HFF-Myc (cell line): ENCODE data around the gene PPIF.

Source experiments
- DNase-seq: peaks from one replicate; pipeline ENCODE4 v3.0.0-alpha.2; 2011; ENCODE audit warnings: low read depth; ENCODE audit errors: extremely low read depth
- H3K4me3 ChIP-seq: replicated peaks from 2 replicates; pipeline ENCODE4 v1.5.1; 2011; ENCODE audit warnings: low read depth, mild to moderate bottlenecking, control low read depth, low read length
- CTCF ChIP-seq: IDR thresholded peaks from 2 replicates; pipeline ENCODE4 v1.5.1; 2012; ENCODE audit warnings: mild to moderate bottlenecking, low read depth, low read length, control low read depth; ENCODE audit errors: missing control alignments

The PPIF gene

DNA sequence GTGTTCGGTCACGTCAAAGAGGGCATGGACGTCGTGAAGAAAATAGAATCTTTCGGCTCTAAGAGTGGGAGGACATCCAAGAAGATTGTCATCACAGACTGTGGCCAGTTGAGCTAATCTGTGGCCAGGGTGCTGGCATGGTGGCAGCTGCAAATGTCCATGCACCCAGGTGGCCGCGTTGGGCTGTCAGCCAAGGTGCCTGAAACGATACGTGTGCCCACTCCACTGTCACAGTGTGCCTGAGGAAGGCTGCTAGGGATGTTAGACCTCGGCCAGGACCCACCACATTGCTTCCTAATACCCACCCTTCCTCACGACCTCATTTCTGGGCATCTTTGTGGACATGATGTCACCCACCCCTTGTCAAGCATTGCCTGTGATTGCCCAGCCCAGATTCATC is 6.5 kb downstream of the PPIF start:
- DNase-seq, result no peak
- TF ChIP-seq CTCF, result no peak
- H3K4me3 ChIP-seq, result no peak overlapping the region

GRCh38 chr10:79354141-79354540 is 6.9 kb downstream of the PPIF start:
- DNase-seq, result no peak
- no peak for TF ChIP-seq CTCF
- H3K4me3 ChIP-seq, result no peak overlapping the region

DNA sequence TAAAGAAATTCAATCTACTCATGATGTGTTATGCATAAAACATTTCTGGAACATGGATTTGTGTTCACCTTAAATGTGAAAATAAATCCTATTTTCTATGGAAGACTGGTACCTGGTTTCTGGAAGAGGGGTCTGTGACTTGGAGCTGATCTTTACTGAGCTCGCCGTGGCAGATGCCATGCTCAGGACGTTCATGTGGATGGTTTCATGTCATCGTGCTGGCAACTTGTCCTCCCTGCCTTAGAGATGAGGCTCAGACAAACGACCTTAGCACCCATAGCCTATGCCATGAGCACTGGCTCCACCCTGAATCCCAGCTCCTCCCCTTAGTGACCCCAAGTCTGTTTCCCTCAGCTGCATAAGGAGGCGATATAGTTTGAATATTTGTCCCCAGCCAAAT is 7.3 kb downstream of the PPIF start:
- DNase-seq, result no peak
- H3K4me3 ChIP-seq, result no peak overlapping the region
- no peak for TF ChIP-seq CTCF

GRCh38 chr10:79355420-79356017 is 8.2 kb downstream of the PPIF start:
- no peak for DNase-seq
- no peak overlapping the region for H3K4me3 ChIP-seq
- no peak for TF ChIP-seq CTCF

DNA sequence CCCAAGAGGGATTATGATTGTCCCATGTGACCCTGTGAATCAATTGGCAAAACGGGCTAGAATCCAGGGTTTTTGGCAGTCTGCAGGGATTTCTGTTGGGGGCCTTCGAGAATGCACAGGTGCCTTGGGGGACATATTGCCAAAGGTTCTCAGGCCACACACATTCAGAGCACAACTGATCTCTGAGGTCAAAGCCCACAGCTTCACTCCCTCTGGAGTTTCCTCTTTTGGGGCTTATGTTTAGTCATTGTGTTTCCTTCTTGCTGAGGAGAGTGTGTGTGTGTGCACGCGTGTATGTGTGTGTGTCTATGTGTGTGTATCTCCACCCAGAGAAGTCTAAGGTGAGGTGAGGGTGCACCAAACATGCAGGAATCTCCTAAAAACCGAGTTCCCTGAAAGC is 8.8 kb downstream of the PPIF start:
- no peak for DNase-seq
- no peak overlapping the region for H3K4me3 ChIP-seq
- TF ChIP-seq CTCF, result no peak

DNA sequence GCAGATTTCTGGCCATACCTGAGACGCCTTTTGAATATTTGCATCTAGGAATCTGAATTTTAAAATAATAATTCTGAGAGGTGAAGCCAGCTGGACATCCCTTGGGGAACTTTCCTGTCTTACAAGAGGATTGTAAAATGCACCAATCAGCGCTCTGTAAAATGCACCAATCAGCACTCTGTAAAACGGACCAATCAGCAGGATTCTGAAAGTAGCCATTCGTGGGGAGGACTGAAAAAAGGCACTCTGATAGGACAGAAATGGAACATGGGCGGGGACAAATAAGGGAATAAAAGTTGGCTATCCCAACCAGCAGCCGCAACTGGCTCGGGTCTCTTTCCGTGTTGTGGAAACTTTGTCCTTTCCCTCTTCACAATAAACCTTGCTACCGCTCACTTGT is 9.9 kb downstream of the PPIF start:
- TF ChIP-seq CTCF, result no peak
- DNase-seq, result no peak
- no peak overlapping the region for H3K4me3 ChIP-seq

DNA sequence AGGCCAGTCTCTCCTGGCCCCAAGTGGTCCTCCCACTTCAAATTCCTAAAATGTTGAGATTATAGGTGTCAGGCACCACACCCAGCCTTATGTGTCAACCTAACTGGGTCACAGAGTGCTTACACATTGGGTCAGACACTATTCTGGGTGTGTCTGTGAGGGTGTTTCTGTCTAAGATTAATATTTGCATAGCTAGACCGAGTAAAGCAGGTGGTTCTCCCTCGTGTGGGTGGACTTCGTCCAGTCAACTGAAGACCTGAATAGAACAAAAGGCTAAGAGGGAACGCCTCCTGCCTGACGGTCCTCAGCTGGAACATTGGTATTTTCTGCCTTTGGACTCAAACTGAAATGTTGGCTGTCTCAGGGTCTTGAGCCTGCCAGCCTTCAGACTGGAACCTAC is 11.5 kb downstream of the PPIF start:
- no peak for DNase-seq
- TF ChIP-seq CTCF, result no peak
- H3K4me3 ChIP-seq, result no peak overlapping the region
